ENCODE measurements around the gene KRT222. TPM values are rescaled to one million over a fixed set of nuclear protein-coding genes. Genes with fewer than 3 reads are reported as not detected.

KRT222 gene
- 1 to 10 TPM in 2 of 4 donors, under 1 TPM in 1, not detected in 1; 0.79 to 1.8 (median 1.3) TPM for total RNA-seq

GRCh38 chr17:40664582-40665333 is at the start of gene KRT222:
TSS of gene KRT222 (minus strand) at chr17:40665177. CDS start at chr17:40665099, 78 bp downstream.
- H3K4me1 ChIP-seq = peaks cover 0 to 9% (median 3%) of the 10 kb centered on the region in 3 donors
- intact Hi-C loops (cut with DNase I) = no loop called here
- no peaks in the 10 kb centered on the region for H3K36me3 ChIP-seq
- H3K4me3 ChIP-seq = peak within 1 kb of the TSS in 3 of 4 donors; percentile 19 to 57 (median 31)
- no peak for DNase-seq
- peaks cover 0 to 35% (median 0%) of the 10 kb centered on the region in 4 donors for H3K27me3 ChIP-seq
- WGBS, 2 donors = 16% methylated on average over 12 of the region's 12 CpGs
- TF ChIP-seq CTCF (IDR thresholded peaks at IDR 0.05) (no peak), POLR2A (IDR thresholded peaks at IDR 0.05) (no peak)
- H3K9me3 ChIP-seq = no peaks in the 10 kb centered on the region
- H3K27ac ChIP-seq = peak within 1 kb of the TSS in 2 of 4 donors; percentile 11 to 21

- peaks cover 0 to 10% (median 0%) of the 10 kb centered on the region in 4 donors for H3K27me3 ChIP-seq
- no peaks in the 10 kb centered on the region for H3K36me3 ChIP-seq
- WGBS, 2 donors = 69 to 74% methylated on average over 6 of the region's 6 CpGs
- no peak overlapping the region for H3K27ac ChIP-seq
- no peaks in the 10 kb centered on the region for H3K9me3 ChIP-seq
- H3K4me1 ChIP-seq = no peaks in the 10 kb centered on the region
- H3K4me3 ChIP-seq = no peak overlapping the region
- TF ChIP-seq CTCF (IDR thresholded peaks at IDR 0.05) (no peak), POLR2A (IDR thresholded peaks at IDR 0.05) (no peak)
- intact Hi-C loops (cut with DNase I) = no loop called here
- no peak for DNase-seq
Observed at GRCh38 chr17:40714473-40714872, 49.5 kb upstream of the KRT222 start.

GRCh38 chr17:40707745-40708144 is 42.8 kb upstream of the KRT222 start:
- intact Hi-C loops (cut with DNase I) = no loop called here
- Histone ChIP-seq H3K9me3 (no peaks in the 10 kb centered on the region), H3K27ac (peak overlapping the region; percentile 49 to 81 (median 72)), H3K27me3 (peaks cover 0 to 14% (median 0%) of the 10 kb centered on the region in 4 donors), H3K36me3 (no peaks in the 10 kb centered on the region), H3K4me1 (peaks cover 5 to 47% (median 6%) of the 10 kb centered on the region in 3 donors), H3K4me3 (peak overlapping the region in 1 of 4 donors; percentile 15)
- no peak for DNase-seq
- 32 to 37% methylated on average over 7 of the region's 7 CpGs for WGBS, 2 donors
- TF ChIP-seq CTCF (IDR thresholded peaks at IDR 0.05) (no peak), POLR2A (IDR thresholded peaks at IDR 0.05) (no peak)

GRCh38 chr17:40705584-40705983 is 40.6 kb upstream of the KRT222 start:
- H3K27me3 ChIP-seq = peaks cover 0 to 25% (median 0%) of the 10 kb centered on the region in 4 donors
- intact Hi-C loops (cut with DNase I) = no loop called here
- no peaks in the 10 kb centered on the region for H3K9me3 ChIP-seq
- DNase-seq = no peak
- TF ChIP-seq CTCF (IDR thresholded peaks at IDR 0.05) = no peak
- peak in 1 of 4 donors; percentile 23 for TF ChIP-seq POLR2A (IDR thresholded peaks at IDR 0.05)
- no peaks in the 10 kb centered on the region for H3K36me3 ChIP-seq
- peak overlapping the region in 2 of 4 donors; percentile 30 to 54 for H3K27ac ChIP-seq
- no peak overlapping the region for H3K4me3 ChIP-seq
- WGBS, 2 donors = 30 to 53% methylated on average over 4 of the region's 4 CpGs
- peaks cover 5 to 47% (median 6%) of the 10 kb centered on the region in 3 donors for H3K4me1 ChIP-seq

- intact Hi-C loops (cut with DNase I) = no loop called here
- H3K4me3 ChIP-seq = no peak within 1 kb of the TSS
- H3K9me3 ChIP-seq = no peaks in the 10 kb centered on the region
Observed at GRCh38 chr17:40703652-40704051, 38.7 kb upstream of the KRT222 start, which contains the start of gene KRT24. TSS of gene KRT24 (minus strand) at chr17:40703752. CDS start at chr17:40703693, 59 bp downstream.

More at GRCh38 chr17:40703652-40704051, 38.7 kb upstream of the KRT222 start, which contains the start of gene KRT24:
- Histone ChIP-seq H3K4me1 (peaks cover 5 to 57% (median 6%) of the 10 kb centered on the region in 3 donors), H3K27ac (peak within 1 kb of the TSS in 2 of 4 donors; percentile 0 to 9), H3K36me3 (no peaks in the 10 kb centered on the region), H3K27me3 (peaks cover 0 to 25% (median 0%) of the 10 kb centered on the region in 4 donors)
- DNase-seq = no peak
- no peak for TF ChIP-seq POLR2A (IDR thresholded peaks at IDR 0.05)
- no peak for TF ChIP-seq CTCF (IDR thresholded peaks at IDR 0.05)
- WGBS, 2 donors = 24 to 51% methylated on average over 4 to 7 of the region's 7 CpGs

All from esophagus squamous epithelium (tissue), 5 donors.